ENCODE measurements around the gene SEL1L.

DNA sequence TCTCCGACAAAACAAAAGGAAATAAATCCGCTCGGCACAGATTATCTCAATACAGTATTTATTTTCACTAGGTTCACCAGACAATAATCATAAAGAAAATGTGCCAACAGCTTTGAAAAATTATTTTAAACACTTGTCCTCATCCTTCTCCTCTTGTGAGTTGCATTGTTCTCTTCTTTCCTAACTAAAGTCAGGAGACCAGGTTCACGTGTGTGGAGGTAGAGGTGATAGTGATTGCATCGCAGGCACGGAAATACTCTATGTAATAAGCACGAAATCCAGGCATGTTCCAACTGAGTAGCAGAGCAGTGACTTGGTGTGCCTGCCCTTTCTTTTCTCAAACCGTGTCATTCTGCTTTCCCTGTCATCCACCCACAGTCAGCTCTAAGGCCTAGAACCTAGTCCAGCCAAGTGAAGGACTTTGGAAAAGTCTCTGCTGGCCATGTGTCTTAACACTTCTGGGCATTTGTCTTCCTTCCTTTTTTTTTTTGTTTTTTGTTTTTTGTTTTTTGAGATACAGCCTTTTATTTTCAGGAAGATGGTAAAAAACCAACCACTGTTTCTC lies 939 bp upstream of the SEL1L start:
- TF ChIP-seq, protein P1, sequence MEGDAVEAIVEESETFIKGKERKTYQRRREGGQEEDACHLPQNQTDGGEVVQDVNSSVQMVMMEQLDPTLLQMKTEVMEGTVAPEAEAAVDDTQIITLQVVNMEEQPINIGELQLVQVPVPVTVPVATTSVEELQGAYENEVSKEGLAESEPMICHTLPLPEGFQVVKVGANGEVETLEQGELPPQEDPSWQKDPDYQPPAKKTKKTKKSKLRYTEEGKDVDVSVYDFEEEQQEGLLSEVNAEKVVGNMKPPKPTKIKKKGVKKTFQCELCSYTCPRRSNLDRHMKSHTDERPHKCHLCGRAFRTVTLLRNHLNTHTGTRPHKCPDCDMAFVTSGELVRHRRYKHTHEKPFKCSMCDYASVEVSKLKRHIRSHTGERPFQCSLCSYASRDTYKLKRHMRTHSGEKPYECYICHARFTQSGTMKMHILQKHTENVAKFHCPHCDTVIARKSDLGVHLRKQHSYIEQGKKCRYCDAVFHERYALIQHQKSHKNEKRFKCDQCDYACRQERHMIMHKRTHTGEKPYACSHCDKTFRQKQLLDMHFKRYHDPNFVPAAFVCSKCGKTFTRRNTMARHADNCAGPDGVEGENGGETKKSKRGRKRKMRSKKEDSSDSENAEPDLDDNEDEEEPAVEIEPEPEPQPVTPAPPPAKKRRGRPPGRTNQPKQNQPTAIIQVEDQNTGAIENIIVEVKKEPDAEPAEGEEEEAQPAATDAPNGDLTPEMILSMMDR (IDR thresholded peaks at IDR 0.05), result no peak
- TF ChIP-seq POLR2A (IDR thresholded peaks at IDR 0.05), result no peak

All from lower leg skin (tissue), 3 donors.